Measurements from ENCODE around the gene NDUFS6.

The NDUFS6 gene

DNA sequence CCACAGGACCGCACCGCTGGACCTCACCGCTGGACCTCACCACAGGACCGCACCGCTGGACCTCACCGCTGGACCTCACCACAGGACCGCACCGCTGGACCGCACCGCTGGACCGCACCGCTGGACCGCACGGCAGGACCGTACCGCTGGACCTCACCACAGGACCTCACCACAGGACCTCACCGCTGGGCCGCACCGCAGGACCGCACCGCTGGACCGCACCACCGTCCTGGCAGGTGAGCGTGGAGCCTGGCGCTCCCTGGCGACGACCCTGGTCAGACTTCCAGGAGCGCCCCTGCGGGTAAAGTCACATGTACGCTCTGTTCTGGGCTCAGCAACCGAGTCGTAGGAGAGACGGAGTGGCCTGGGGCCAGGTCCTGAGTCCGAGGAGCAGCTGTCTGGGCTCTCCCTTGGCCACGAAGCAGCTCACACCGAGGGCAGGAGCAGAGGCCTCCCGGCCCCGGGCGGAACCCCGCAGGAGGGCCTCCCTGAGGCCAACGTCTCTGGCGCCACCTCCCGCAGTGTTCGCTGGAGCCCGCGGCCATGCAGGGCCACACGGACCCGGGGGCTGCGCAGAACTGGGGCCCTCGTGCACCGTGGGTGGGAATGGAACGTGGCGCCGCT lies 32.1 kb upstream of the NDUFS6 start:
- TF ChIP-seq TOX (CRISPR knock-in tag; IDR thresholded peaks at IDR 0.05; ENCODE audit: borderline replicate concordance) (no peak), ZNF8 (CRISPR knock-in tag; IDR thresholded peaks at IDR 0.05) (no peak), PPARA (CRISPR knock-in tag; IDR thresholded peaks at IDR 0.05; ENCODE audit: borderline replicate concordance) (no peak), BACH2 (CRISPR knock-in tag; IDR thresholded peaks at IDR 0.05; ENCODE audit: borderline replicate concordance) (no peak), TCF4 (CRISPR knock-in tag; IDR thresholded peaks at IDR 0.05; ENCODE audit: borderline replicate concordance) (no peak), OSR1 (CRISPR knock-in tag; IDR thresholded peaks at IDR 0.05) (no peak), ESRRG (CRISPR knock-in tag; IDR thresholded peaks at IDR 0.05) (no peak), ZC3H10 (CRISPR knock-in tag; IDR thresholded peaks at IDR 0.05) (no peak), ZNF70 (CRISPR knock-in tag; IDR thresholded peaks at IDR 0.05) (no peak), RARB (CRISPR knock-in tag; IDR thresholded peaks at IDR 0.05) (no peak), SNAI2 (CRISPR knock-in tag; IDR thresholded peaks at IDR 0.05) (no peak), ZFP3 (CRISPR knock-in tag; IDR thresholded peaks at IDR 0.05) (no peak), ISL1 (CRISPR knock-in tag; IDR thresholded peaks at IDR 0.05) (no peak), ARNTL (CRISPR knock-in tag; IDR thresholded peaks at IDR 0.05; ENCODE audit: borderline replicate concordance, low read depth) (no peak), CSDC2 (CRISPR knock-in tag; IDR thresholded peaks at IDR 0.05) (no peak), GLIS3 (CRISPR knock-in tag; IDR thresholded peaks at IDR 0.05) (no peak)
- TF ChIP-seq, protein P1, sequence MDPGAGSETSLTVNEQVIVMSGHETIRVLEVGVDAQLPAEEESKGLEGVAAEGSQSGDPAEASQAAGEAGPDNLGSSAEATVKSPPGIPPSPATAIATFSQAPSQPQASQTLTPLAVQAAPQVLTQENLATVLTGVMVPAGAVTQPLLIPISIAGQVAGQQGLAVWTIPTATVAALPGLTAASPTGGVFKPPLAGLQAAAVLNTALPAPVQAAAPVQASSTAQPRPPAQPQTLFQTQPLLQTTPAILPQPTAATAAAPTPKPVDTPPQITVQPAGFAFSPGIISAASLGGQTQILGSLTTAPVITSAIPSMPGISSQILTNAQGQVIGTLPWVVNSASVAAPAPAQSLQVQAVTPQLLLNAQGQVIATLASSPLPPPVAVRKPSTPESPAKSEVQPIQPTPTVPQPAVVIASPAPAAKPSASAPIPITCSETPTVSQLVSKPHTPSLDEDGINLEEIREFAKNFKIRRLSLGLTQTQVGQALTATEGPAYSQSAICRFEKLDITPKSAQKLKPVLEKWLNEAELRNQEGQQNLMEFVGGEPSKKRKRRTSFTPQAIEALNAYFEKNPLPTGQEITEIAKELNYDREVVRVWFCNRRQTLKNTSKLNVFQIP (CRISPR knock-in tag; IDR thresholded peaks at IDR 0.05; ENCODE audit: borderline replicate concordance, low read depth): no peak
- TF ChIP-seq, protein P2, sequence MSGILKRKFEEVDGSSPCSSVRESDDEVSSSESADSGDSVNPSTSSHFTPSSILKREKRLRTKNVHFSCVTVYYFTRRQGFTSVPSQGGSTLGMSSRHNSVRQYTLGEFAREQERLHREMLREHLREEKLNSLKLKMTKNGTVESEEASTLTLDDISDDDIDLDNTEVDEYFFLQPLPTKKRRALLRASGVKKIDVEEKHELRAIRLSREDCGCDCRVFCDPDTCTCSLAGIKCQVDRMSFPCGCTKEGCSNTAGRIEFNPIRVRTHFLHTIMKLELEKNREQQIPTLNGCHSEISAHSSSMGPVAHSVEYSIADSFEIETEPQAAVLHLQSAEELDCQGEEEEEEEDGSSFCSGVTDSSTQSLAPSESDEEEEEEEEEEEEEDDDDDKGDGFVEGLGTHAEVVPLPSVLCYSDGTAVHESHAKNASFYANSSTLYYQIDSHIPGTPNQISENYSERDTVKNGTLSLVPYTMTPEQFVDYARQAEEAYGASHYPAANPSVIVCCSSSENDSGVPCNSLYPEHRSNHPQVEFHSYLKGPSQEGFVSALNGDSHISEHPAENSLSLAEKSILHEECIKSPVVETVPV (CRISPR knock-in tag; IDR thresholded peaks at IDR 0.05): no peak
- TF ChIP-seq, protein P3, sequence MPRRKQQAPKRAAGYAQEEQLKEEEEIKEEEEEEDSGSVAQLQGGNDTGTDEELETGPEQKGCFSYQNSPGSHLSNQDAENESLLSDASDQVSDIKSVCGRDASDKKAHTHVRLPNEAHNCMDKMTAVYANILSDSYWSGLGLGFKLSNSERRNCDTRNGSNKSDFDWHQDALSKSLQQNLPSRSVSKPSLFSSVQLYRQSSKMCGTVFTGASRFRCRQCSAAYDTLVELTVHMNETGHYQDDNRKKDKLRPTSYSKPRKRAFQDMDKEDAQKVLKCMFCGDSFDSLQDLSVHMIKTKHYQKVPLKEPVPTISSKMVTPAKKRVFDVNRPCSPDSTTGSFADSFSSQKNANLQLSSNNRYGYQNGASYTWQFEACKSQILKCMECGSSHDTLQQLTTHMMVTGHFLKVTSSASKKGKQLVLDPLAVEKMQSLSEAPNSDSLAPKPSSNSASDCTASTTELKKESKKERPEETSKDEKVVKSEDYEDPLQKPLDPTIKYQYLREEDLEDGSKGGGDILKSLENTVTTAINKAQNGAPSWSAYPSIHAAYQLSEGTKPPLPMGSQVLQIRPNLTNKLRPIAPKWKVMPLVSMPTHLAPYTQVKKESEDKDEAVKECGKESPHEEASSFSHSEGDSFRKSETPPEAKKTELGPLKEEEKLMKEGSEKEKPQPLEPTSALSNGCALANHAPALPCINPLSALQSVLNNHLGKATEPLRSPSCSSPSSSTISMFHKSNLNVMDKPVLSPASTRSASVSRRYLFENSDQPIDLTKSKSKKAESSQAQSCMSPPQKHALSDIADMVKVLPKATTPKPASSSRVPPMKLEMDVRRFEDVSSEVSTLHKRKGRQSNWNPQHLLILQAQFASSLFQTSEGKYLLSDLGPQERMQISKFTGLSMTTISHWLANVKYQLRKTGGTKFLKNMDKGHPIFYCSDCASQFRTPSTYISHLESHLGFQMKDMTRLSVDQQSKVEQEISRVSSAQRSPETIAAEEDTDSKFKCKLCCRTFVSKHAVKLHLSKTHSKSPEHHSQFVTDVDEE (CRISPR knock-in tag; IDR thresholded peaks at IDR 0.05): no peak
- ATAC-seq: no peak

DNA sequence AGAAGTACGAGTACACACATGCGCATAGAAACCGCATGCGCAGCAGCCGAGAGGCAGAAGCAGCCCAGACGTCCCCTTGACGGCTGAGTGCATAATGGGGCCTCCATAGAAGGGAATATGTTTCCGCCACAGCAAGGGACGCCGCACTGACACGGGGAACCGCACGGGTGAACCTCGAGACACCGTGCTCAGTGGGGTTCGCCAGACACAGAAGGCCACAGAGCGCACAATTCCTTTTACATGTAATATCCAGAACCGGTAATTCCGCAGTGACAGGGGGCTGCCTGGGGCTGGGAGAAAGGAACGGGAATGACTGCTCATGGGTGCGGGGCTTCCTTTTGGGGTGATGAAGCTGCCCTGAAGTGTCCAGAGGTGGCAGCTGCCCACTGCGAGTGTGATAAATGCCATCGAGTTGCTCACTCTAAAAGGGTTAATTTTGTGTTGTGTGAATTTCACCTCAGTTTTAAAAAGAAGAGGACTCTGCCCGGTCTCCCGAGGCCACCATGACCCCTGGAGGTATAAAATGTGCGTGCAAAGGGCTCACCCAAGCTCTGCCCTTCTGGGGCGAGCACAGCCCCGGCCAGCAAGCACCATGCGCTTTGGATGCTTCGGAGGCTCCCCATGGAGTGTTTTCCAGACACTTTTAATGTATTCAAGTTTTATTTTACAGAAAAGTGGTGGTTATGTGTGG lies 31.3 kb upstream of the NDUFS6 start:
- no peak for ATAC-seq
- TF ChIP-seq, protein P4, sequence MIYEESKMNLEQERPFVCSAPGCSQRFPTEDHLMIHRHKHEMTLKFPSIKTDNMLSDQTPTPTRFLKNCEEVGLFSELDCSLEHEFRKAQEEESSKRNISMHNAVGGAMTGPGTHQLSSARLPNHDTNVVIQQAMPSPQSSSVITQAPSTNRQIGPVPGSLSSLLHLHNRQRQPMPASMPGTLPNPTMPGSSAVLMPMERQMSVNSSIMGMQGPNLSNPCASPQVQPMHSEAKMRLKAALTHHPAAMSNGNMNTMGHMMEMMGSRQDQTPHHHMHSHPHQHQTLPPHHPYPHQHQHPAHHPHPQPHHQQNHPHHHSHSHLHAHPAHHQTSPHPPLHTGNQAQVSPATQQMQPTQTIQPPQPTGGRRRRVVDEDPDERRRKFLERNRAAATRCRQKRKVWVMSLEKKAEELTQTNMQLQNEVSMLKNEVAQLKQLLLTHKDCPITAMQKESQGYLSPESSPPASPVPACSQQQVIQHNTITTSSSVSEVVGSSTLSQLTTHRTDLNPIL (CRISPR knock-in tag; IDR thresholded peaks at IDR 0.05; ENCODE audit: low read depth): no peak
- TF ChIP-seq TOX (CRISPR knock-in tag; IDR thresholded peaks at IDR 0.05; ENCODE audit: borderline replicate concordance) (no peak), ISL1 (CRISPR knock-in tag; IDR thresholded peaks at IDR 0.05) (no peak), ZNF70 (CRISPR knock-in tag; IDR thresholded peaks at IDR 0.05) (no peak), GLIS3 (CRISPR knock-in tag; IDR thresholded peaks at IDR 0.05) (no peak), PPARA (CRISPR knock-in tag; IDR thresholded peaks at IDR 0.05; ENCODE audit: borderline replicate concordance) (no peak), ZNF8 (CRISPR knock-in tag; IDR thresholded peaks at IDR 0.05) (no peak), ZFP3 (CRISPR knock-in tag; IDR thresholded peaks at IDR 0.05) (no peak), RARB (CRISPR knock-in tag; IDR thresholded peaks at IDR 0.05) (no peak), ZC3H10 (CRISPR knock-in tag; IDR thresholded peaks at IDR 0.05) (no peak), ARNTL (CRISPR knock-in tag; IDR thresholded peaks at IDR 0.05; ENCODE audit: borderline replicate concordance, low read depth) (no peak), OSR1 (CRISPR knock-in tag; IDR thresholded peaks at IDR 0.05) (no peak), TCF4 (CRISPR knock-in tag; IDR thresholded peaks at IDR 0.05; ENCODE audit: borderline replicate concordance) (no peak)
- TF ChIP-seq, protein P1 (CRISPR knock-in tag; IDR thresholded peaks at IDR 0.05; ENCODE audit: borderline replicate concordance, low read depth): no peak
- TF ChIP-seq, protein P5, sequence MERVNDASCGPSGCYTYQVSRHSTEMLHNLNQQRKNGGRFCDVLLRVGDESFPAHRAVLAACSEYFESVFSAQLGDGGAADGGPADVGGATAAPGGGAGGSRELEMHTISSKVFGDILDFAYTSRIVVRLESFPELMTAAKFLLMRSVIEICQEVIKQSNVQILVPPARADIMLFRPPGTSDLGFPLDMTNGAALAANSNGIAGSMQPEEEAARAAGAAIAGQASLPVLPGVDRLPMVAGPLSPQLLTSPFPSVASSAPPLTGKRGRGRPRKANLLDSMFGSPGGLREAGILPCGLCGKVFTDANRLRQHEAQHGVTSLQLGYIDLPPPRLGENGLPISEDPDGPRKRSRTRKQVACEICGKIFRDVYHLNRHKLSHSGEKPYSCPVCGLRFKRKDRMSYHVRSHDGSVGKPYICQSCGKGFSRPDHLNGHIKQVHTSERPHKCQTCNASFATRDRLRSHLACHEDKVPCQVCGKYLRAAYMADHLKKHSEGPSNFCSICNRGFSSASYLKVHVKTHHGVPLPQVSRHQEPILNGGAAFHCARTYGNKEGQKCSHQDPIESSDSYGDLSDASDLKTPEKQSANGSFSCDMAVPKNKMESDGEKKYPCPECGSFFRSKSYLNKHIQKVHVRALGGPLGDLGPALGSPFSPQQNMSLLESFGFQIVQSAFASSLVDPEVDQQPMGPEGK (CRISPR knock-in tag; IDR thresholded peaks at IDR 0.05; ENCODE audit: borderline replicate concordance): no peak

All from SK-N-SH treated with all-trans-retinoic acid at 6 μM for 48 hours (cell line).